Astrocyte of the cerebellum (primary cell): ENCODE measurements around the gene PSMA6.

Experiments
- DNase-seq: peaks from one replicate; pipeline ENCODE4 v3.0.0-alpha.2; 2011; ENCODE audit warnings: low read depth
- H3K4me3 ChIP-seq: 2 replicates; pipeline ENCODE4 v1.5.1; 2011; ENCODE audit warnings: mild to moderate bottlenecking, low read depth, low read length, moderate library complexity
- CTCF ChIP-seq: IDR thresholded peaks from 2 replicates; pipeline ENCODE4 v1.5.1; 2012; ENCODE audit warnings: low read length, low read depth, moderate library complexity, mild to moderate bottlenecking; ENCODE audit errors: missing control alignments
- in situ Hi-C: cut with HindIII; loops from 2 replicates; pipeline ENCODE4 v1.10.0; 2017; ENCODE audit warnings: low sequenced_read_pairs

The PSMA6 gene

GRCh38 chr14:35281341-35281740 lies 10.8 kb upstream of the PSMA6 start:
- TF ChIP-seq CTCF: no peak
- no peak for DNase-seq
- H3K4me3 ChIP-seq: no peak overlapping the region
- in situ Hi-C loops: no loop called here

- in situ Hi-C loops: no loop called here
- TF ChIP-seq CTCF: no peak
- H3K4me3 ChIP-seq: no peak overlapping the region
- DNase-seq: no peak
Measured at GRCh38 chr14:35284506-35284905, 7.7 kb upstream of the PSMA6 start.

GRCh38 chr14:35285168-35286002 lies 6.8 kb upstream of the PSMA6 start:
- TF ChIP-seq CTCF: no peak
- DNase-seq: no peak
- in situ Hi-C loops: no loop called here
- no peak overlapping the region for H3K4me3 ChIP-seq

GRCh38 chr14:35286003-35286600 lies 6.1 kb upstream of the PSMA6 start:
- no peak for TF ChIP-seq CTCF
- in situ Hi-C loops: no loop called here
- DNase-seq: no peak
- no peak overlapping the region for H3K4me3 ChIP-seq

GRCh38 chr14:35286707-35287106 lies 5.5 kb upstream of the PSMA6 start:
- no peak overlapping the region for H3K4me3 ChIP-seq
- DNase-seq: no peak
- no peak for TF ChIP-seq CTCF
- in situ Hi-C loops: no loop called here

- DNase-seq: no peak
- no peak for TF ChIP-seq CTCF
- in situ Hi-C loops: no loop called here
- H3K4me3 ChIP-seq: no peak overlapping the region
Measured at GRCh38 chr14:35287431-35288013, 4.7 kb upstream of the PSMA6 start.
